Right kidney (tissue), 1 donor: ENCODE results near the gene CCDC127.

Source experiments
- DNase-seq: peaks from one replicate; pipeline ENCODE4 v3.0.0-alpha.2; 2016

The CCDC127 gene

GRCh38 chr5:190366-191035 is 27.5 kb downstream of the CCDC127 start:
- DNase-seq, result peak; percentile 52

- no peak for DNase-seq
Observed at GRCh38 chr5:189976-190365, 28.0 kb downstream of the CCDC127 start.

- DNase-seq, result no peak
Observed at GRCh38 chr5:189486-189885, 28.5 kb downstream of the CCDC127 start.

GRCh38 chr5:188488-189481 is 29.2 kb downstream of the CCDC127 start:
- DNase-seq, result peak; percentile 76

GRCh38 chr5:187617-188451 is 30.1 kb downstream of the CCDC127 start:
- DNase-seq, result no peak

GRCh38 chr5:187042-187431 is 30.9 kb downstream of the CCDC127 start:
- DNase-seq, result no peak

GRCh38 chr5:186091-187041 is 31.6 kb downstream of the CCDC127 start:
- DNase-seq, result no peak

GRCh38 chr5:185095-186070 is 32.6 kb downstream of the CCDC127 start:
- DNase-seq, result no peak

GRCh38 chr5:184471-184870 is 33.5 kb downstream of the CCDC127 start:
- DNase-seq, result no peak

- DNase-seq, result no peak
Observed at GRCh38 chr5:182126-182525, 35.8 kb downstream of the CCDC127 start.

GRCh38 chr5:181566-181965 is 36.4 kb downstream of the CCDC127 start:
- DNase-seq, result no peak

GRCh38 chr5:181160-181559 is 36.8 kb downstream of the CCDC127 start:
- no peak for DNase-seq

- no peak for DNase-seq
Observed at GRCh38 chr5:180286-180918, 37.6 kb downstream of the CCDC127 start.

- no peak for DNase-seq
Observed at GRCh38 chr5:179401-179800, 38.6 kb downstream of the CCDC127 start.

- DNase-seq, result no peak
Observed at GRCh38 chr5:178110-178509, 39.8 kb downstream of the CCDC127 start.

- no peak for DNase-seq
Observed at GRCh38 chr5:176296-176823, 41.6 kb downstream of the CCDC127 start.

GRCh38 chr5:174876-175465 is 43.0 kb downstream of the CCDC127 start:
- DNase-seq, result no peak

- no peak for DNase-seq
Observed at GRCh38 chr5:174291-174600, 43.7 kb downstream of the CCDC127 start.
